Lower leg skin (tissue), 3 donors: ENCODE results near the gene SYT2.

Experiments used
- CTCF ChIP-seq, 3 donors: fragments of 450-650 bp; IDR thresholded peaks; one replicate each; pipeline ENCODE4 v1.5.1; 2016; ENCODE audit warnings: antibody characterized with exemption in 3 of 3, mild to moderate bottlenecking in 3 of 3, moderate library complexity in 2 of 3
- POLR2A ChIP-seq, 2 donors: fragments of 450-650 bp; IDR thresholded peaks; one replicate each; pipeline ENCODE4 v1.6.1; 2016 to 2017; ENCODE audit warnings: antibody characterized with exemption in 2 of 2, mild to moderate bottlenecking in 1 of 2, moderate library complexity in 1 of 2

- TF ChIP-seq CTCF (IDR thresholded peaks at IDR 0.05) (no peak), POLR2A (IDR thresholded peaks at IDR 0.05) (no peak)
These were observed 60.5 kb downstream of the SYT2 start for GRCh38 chr1:202649553-202650392.
